ENCODE measurements around the gene PCDH9. TPM values are rescaled to one million over a fixed set of nuclear protein-coding genes. Genes with fewer than 3 reads are reported as not detected.

PCDH9 gene
- total and polyA plus RNA-seq, 10 of the 15 experiments (the other 5 are each of a cell fraction or from before 2014, with no cell fraction given): 0.02 to 2.3 (median 0.05) TPM; not detected in 1

DNA sequence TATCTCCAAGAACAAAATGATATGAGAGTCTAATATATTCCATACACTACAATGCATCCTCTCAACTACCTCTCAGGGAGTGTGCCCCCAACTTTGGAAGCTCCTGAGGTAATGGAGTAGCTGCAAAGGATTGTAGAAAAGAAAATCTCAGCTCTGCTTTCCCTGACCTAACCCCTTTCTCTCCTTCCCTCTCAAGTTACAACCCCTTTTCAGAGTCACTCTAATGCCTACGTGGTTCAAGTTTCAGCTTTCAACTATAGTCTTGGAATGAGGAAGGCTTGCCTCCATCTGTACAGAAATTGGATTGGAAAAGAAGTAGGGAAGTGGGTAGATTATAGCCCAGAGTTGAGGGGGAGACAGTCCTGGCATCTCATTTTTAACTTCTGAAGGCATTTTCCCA lies 256.0 kb downstream of the PCDH9 start:
- Histone ChIP-seq H3K4me2 (ENCODE audit: control insufficient read depth, insufficient read depth) (no peak overlapping the region), H3K9me3 (replicated peaks; ENCODE audit: control insufficient read depth, insufficient read depth, low read length) (no peaks in the 10 kb centered on the region), H2AFZ (ENCODE audit: control insufficient read depth, low read depth, low read length) (no peak overlapping the region), H3K4me1 (ENCODE audit: control insufficient read depth, insufficient read depth, low read length) (no peaks in the 10 kb centered on the region), H3K4me3 (no peak overlapping the region), H3K36me3 (ENCODE audit: control insufficient read depth in 2 of 2, insufficient read depth in 2 of 2, low read length in 1 of 2) (no peaks in the 10 kb centered on the region), H3K79me2 (ENCODE audit: control insufficient read depth, insufficient read depth, low read length) (no peaks in the 10 kb centered on the region), H4K20me1 (ENCODE audit: control insufficient read depth, insufficient read depth) (no peaks in the 10 kb centered on the region), H3K9ac (ENCODE audit: control insufficient read depth, insufficient read depth, low read length) (no peak overlapping the region), H3K27ac (ENCODE audit: control insufficient read depth, insufficient read depth) (no peak overlapping the region), H3K27me3 (replicated peaks in 1 of 2; ENCODE audit: control insufficient read depth in 2 of 2, insufficient read depth in 2 of 2, low read length in 1 of 2) (no peaks in the 10 kb centered on the region)
- no peak for FAIRE-seq
- BruUV-seq (replicated peaks): no TSS peak
- RAD21 ChIA-PET (ENCODE audit: unreplicated experiment): interaction anchor here (0.8 kb wide), 1 partner anchor 8 kb away, joined by 3 read pairs; no protein-coding TSS in a partner anchor
- no peak for ATAC-seq
- in situ Hi-C loops (cut with MboI) (no loop called here), intact Hi-C loops (cut with micrococcal nuclease; ENCODE audit: unreplicated experiment) (no loop called here)
- CTCF ChIA-PET: no interaction called here
- DNase-seq (ENCODE audit: low read depth, low spot score): no peak
- TF ChIP-seq TARDBP (IDR thresholded peaks at IDR 0.05; ENCODE audit: borderline replicate concordance): no peak
- SMC1A ChIA-PET (ENCODE audit: uncharacterized antibody, unreplicated experiment): interaction anchor here (1.4 kb wide), 1 partner anchor 9 kb away, joined by 6 read pairs; no protein-coding TSS in a partner anchor
- POLR2A ChIA-PET: no interaction called here
- WGBS (ENCODE audit: insufficient coverage, insufficient replicate concordance, low lambda C conversion rate, missing lambda C conversion rate): 40% methylated on average over 1 of the region's 1 CpG

DNA sequence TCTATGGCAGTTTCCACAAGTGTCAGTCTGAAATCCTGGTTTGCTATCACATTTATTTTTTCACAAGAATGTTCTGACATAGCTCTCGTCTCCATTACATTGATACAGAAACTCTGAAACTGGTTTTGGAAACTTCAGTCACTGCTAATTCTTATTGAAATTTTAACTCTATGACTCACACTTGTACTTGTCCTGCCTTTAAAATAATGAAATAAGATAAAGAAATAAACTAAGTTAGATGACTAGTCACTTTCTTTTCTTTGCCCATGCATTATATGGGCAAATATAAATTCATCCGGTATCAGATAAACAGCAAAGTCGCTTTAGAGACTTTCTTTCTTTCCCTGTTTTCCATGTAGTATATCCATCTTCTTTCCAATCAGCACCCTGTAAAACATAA lies 257.5 kb downstream of the PCDH9 start:
- TF ChIP-seq HCFC1 (IDR thresholded peaks at IDR 0.05; ENCODE audit: low read length) (no peak), NR2C1 (IDR thresholded peaks at IDR 0.05) (no peak)
- TF ChIP-seq, protein P1, sequence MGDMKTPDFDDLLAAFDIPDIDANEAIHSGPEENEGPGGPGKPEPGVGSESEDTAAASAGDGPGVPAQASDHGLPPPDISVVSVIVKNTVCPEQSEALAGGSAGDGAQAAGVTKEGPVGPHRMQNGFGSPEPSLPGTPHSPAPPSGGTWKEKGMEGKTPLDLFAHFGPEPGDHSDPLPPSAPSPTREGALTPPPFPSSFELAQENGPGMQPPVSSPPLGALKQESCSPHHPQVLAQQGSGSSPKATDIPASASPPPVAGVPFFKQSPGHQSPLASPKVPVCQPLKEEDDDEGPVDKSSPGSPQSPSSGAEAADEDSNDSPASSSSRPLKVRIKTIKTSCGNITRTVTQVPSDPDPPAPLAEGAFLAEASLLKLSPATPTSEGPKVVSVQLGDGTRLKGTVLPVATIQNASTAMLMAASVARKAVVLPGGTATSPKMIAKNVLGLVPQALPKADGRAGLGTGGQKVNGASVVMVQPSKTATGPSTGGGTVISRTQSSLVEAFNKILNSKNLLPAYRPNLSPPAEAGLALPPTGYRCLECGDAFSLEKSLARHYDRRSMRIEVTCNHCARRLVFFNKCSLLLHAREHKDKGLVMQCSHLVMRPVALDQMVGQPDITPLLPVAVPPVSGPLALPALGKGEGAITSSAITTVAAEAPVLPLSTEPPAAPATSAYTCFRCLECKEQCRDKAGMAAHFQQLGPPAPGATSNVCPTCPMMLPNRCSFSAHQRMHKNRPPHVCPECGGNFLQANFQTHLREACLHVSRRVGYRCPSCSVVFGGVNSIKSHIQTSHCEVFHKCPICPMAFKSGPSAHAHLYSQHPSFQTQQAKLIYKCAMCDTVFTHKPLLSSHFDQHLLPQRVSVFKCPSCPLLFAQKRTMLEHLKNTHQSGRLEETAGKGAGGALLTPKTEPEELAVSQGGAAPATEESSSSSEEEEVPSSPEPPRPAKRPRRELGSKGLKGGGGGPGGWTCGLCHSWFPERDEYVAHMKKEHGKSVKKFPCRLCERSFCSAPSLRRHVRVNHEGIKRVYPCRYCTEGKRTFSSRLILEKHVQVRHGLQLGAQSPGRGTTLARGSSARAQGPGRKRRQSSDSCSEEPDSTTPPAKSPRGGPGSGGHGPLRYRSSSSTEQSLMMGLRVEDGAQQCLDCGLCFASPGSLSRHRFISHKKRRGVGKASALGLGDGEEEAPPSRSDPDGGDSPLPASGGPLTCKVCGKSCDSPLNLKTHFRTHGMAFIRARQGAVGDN (IDR thresholded peaks at IDR 0.05): no peak
- Histone ChIP-seq H3K9me3 (replicated peaks; ENCODE audit: control insufficient read depth, insufficient read depth, low read length) (no peaks in the 10 kb centered on the region), H2AFZ (ENCODE audit: control insufficient read depth, low read depth, low read length) (no peak overlapping the region), H3K27me3 (replicated peaks in 1 of 2; ENCODE audit: control insufficient read depth in 2 of 2, insufficient read depth in 2 of 2, low read length in 1 of 2) (no peaks in the 10 kb centered on the region), H3K4me1 (ENCODE audit: control insufficient read depth, insufficient read depth, low read length) (no peaks in the 10 kb centered on the region), H3K9ac (ENCODE audit: control insufficient read depth, insufficient read depth, low read length) (no peak overlapping the region), H3K36me3 (ENCODE audit: control insufficient read depth in 2 of 2, insufficient read depth in 2 of 2, low read length in 1 of 2) (no peaks in the 10 kb centered on the region), H3K27ac (ENCODE audit: control insufficient read depth, insufficient read depth) (no peak overlapping the region), H3K4me3 (no peak overlapping the region), H3K4me2 (ENCODE audit: control insufficient read depth, insufficient read depth) (no peak overlapping the region), H4K20me1 (ENCODE audit: control insufficient read depth, insufficient read depth) (no peaks in the 10 kb centered on the region), H3K79me2 (ENCODE audit: control insufficient read depth, insufficient read depth, low read length) (no peaks in the 10 kb centered on the region)
- WGBS (ENCODE audit: insufficient coverage, insufficient replicate concordance, low lambda C conversion rate, missing lambda C conversion rate): 31% methylated on average over 3 of the region's 3 CpGs
- CTCF ChIA-PET: no interaction called here
- in situ Hi-C loops (cut with MboI) (no loop called here), intact Hi-C loops (cut with micrococcal nuclease; ENCODE audit: unreplicated experiment) (no loop called here)
- no peak for ATAC-seq
- POLR2A ChIA-PET: no interaction called here
- FAIRE-seq: no peak
- BruUV-seq (replicated peaks): no TSS peak
- RAD21 ChIA-PET (ENCODE audit: unreplicated experiment): no interaction called here
- SMC1A ChIA-PET (ENCODE audit: uncharacterized antibody, unreplicated experiment): interaction anchor here (0.8 to 1.4 kb wide), 4 partner anchors 14 to 23 kb away, joined by 3 to 4 read pairs (median 4); no protein-coding TSS in a partner anchor
- DNase-seq (ENCODE audit: low read depth, low spot score): no peak
